Parathyroid adenoma (tissue), 2 donors: ENCODE data around the gene COX4I2.

Source experiments
- H2AFZ ChIP-seq: fragments of 300-600 bp; sonication (generic); one replicate; pipeline ENCODE4 v1.7.0; 2017; ENCODE audit warnings: antibody characterized with exemption, mild to moderate bottlenecking
- H3K27ac ChIP-seq: fragments of 300-600 bp; sonication (generic); one replicate; pipeline ENCODE4 v1.7.0; 2017
- H3K27me3 ChIP-seq: fragments of 300-600 bp; sonication (generic); one replicate; pipeline ENCODE4 v1.7.0; 2017; ENCODE audit warnings: low read length; ENCODE audit not compliant: control insufficient read depth, insufficient read depth
- H3K36me3 ChIP-seq: fragments of 300-600 bp; sonication (generic); one replicate; pipeline ENCODE4 v1.7.0; 2017; ENCODE audit warnings: low read length; ENCODE audit not compliant: control insufficient read depth, insufficient read depth
- H3K4me1 ChIP-seq: fragments of 300-600 bp; sonication (generic); one replicate; pipeline ENCODE4 v1.7.0; 2017; ENCODE audit warnings: control low read depth
- H3K4me2 ChIP-seq: fragments of 300-600 bp; sonication (generic); one replicate; pipeline ENCODE4 v1.7.0; 2017; ENCODE audit warnings: low read length
- H3K4me3 ChIP-seq: fragments of 300-600 bp; sonication (generic); one replicate; pipeline ENCODE4 v1.7.0; 2017; ENCODE audit warnings: low read depth, low read length
- H3K79me2 ChIP-seq: fragments of 300-600 bp; sonication (generic); one replicate; pipeline ENCODE4 v1.7.0; 2017; ENCODE audit warnings: control low read depth
- H3K9ac ChIP-seq: fragments of 300-600 bp; sonication (generic); one replicate; pipeline ENCODE4 v1.7.0; 2017; ENCODE audit warnings: mild to moderate bottlenecking
- H3K9me3 ChIP-seq: fragments of 300-600 bp; sonication (generic); one replicate; pipeline ENCODE4 v1.7.0; 2017; ENCODE audit warnings: low read length; ENCODE audit not compliant: control insufficient read depth
- TF ChIP-seq, protein P1 (sequence below): fragments of 300-600 bp; sonication (generic); IDR thresholded peaks from one replicate; pipeline ENCODE4 v1.7.0; 2017; ENCODE audit warnings: antibody characterized with exemption, mild to moderate bottlenecking
- donor health status: primary hyperparathyroidism.

The COX4I2 gene

DNA sequence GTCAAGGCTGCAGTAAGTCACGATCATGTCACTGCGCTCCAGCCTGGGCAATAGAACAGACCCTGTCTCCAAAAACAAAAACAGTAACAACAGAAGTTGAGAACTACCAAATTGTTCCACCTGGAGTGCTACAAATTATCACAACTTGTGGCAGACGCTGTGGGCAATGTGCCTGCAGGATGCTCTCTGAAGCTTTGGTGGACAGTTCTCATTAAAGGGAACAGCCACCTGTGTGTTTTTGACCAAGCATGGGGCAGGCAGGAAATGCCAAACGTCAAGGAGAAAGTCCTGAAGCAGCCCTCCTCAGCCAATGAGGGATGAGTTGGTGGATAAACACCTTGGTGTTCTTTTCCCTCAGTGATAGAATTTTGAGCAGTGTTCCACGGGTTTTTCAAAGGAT is 15.8 kb downstream of the COX4I2 start:
- H3K9me3 ChIP-seq: no peaks in the 10 kb centered on the region
- no peak overlapping the region for H2AFZ ChIP-seq
- H3K79me2 ChIP-seq: no peaks in the 10 kb centered on the region
- no peaks in the 10 kb centered on the region for H3K27me3 ChIP-seq
- no peak overlapping the region for H3K4me2 ChIP-seq
- no peak overlapping the region for H3K9ac ChIP-seq
- no peaks in the 10 kb centered on the region for H3K4me1 ChIP-seq
- no peaks in the 10 kb centered on the region for H3K36me3 ChIP-seq
- TF ChIP-seq, protein P1, sequence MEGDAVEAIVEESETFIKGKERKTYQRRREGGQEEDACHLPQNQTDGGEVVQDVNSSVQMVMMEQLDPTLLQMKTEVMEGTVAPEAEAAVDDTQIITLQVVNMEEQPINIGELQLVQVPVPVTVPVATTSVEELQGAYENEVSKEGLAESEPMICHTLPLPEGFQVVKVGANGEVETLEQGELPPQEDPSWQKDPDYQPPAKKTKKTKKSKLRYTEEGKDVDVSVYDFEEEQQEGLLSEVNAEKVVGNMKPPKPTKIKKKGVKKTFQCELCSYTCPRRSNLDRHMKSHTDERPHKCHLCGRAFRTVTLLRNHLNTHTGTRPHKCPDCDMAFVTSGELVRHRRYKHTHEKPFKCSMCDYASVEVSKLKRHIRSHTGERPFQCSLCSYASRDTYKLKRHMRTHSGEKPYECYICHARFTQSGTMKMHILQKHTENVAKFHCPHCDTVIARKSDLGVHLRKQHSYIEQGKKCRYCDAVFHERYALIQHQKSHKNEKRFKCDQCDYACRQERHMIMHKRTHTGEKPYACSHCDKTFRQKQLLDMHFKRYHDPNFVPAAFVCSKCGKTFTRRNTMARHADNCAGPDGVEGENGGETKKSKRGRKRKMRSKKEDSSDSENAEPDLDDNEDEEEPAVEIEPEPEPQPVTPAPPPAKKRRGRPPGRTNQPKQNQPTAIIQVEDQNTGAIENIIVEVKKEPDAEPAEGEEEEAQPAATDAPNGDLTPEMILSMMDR: no peak
- H3K4me3 ChIP-seq: no peak overlapping the region
- H3K27ac ChIP-seq: no peak overlapping the region

DNA sequence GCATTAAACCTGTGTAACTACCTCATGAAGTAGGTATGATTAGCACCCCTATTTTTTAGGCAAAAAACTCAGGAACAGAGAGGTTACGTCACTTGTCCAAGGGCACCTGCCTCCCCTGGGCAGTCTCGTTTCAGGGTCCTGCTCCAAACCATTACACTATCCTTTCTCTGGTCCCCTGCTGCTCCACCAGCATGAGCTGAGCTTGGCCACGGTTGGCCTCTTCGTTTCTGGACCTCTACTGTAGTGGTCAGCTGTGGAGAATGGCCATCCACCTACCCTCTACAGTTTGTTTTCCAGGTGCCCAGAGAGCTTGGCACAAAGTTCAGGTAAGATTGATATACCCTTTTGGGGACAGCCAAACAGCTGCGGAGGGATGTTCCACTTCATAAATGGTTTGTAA is 16.8 kb downstream of the COX4I2 start:
- TF ChIP-seq, protein P1: no peak

GRCh38 chr20:31661625-31662371 is 24.1 kb downstream of the COX4I2 start:
- Histone ChIP-seq H3K4me1 (no peaks in the 10 kb centered on the region), H3K36me3 (no peaks in the 10 kb centered on the region), H3K9me3 (no peaks in the 10 kb centered on the region), H3K27ac (no peak overlapping the region), H3K27me3 (no peaks in the 10 kb centered on the region), H3K4me3 (no peak overlapping the region), H3K4me2 (peak overlapping the region; percentile 61), H2AFZ (peak overlapping the region; percentile 94), H3K9ac (no peak overlapping the region), H3K79me2 (no peaks in the 10 kb centered on the region)
- TF ChIP-seq, protein P1: peak; percentile 73

More for the DNA sequence above, 16.8 kb downstream of the COX4I2 start:
- Histone ChIP-seq H3K9ac (no peak overlapping the region), H3K4me1 (no peaks in the 10 kb centered on the region), H3K79me2 (no peaks in the 10 kb centered on the region), H3K4me3 (no peak overlapping the region), H3K9me3 (no peaks in the 10 kb centered on the region), H3K27ac (no peak overlapping the region), H3K4me2 (no peak overlapping the region), H2AFZ (no peak overlapping the region), H3K27me3 (no peaks in the 10 kb centered on the region), H3K36me3 (no peaks in the 10 kb centered on the region)

DNA sequence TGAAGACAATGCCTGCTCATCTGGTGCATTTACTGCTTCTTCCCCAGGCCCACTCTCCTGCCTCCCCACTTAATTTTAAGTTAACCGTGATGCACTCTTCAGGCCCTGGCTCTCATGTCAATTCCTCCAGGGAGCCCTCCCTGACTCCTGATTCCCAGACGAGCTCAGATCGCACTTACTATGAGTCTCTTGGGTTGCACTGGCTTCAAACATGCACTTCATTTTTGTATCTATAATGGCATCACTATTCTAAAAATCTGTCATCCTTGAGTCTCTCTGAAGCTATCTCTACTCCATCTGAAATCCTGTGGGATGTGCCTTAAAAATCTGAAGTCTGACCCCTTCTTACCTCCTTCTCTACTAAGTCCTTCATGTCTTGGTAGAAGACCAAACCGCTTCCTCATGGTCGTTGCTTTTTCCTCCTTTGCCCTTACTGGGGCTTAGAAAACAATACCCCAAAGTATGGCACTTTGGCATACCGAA is 24.7 kb downstream of the COX4I2 start:
- Histone ChIP-seq H3K79me2 (no peaks in the 10 kb centered on the region), H3K4me1 (no peaks in the 10 kb centered on the region), H2AFZ (no peak overlapping the region), H3K9ac (no peak overlapping the region), H3K9me3 (no peaks in the 10 kb centered on the region), H3K36me3 (no peaks in the 10 kb centered on the region), H3K27ac (no peak overlapping the region), H3K27me3 (no peaks in the 10 kb centered on the region), H3K4me2 (no peak overlapping the region), H3K4me3 (no peak overlapping the region)
- TF ChIP-seq, protein P1: no peak

DNA sequence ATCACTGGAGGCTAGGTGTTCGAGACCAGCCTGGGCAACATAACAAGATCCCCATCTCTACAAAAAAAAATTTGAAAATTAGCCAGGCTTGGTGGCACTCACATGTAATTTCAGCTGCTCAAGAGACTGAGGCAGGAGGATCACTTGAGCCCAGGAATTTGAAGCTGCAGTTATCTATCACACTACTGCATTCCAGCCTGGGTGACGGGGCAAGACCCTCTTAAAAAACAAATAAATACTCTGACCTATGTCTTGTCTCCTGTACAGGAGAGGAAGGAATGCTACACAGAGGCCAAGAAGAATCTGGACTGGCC is 25.8 kb downstream of the COX4I2 start:
- no peak overlapping the region for H3K4me2 ChIP-seq
- TF ChIP-seq, protein P1: no peak
- H3K27me3 ChIP-seq: no peaks in the 10 kb centered on the region
- no peaks in the 10 kb centered on the region for H3K79me2 ChIP-seq
- no peak overlapping the region for H3K27ac ChIP-seq
- no peak overlapping the region for H3K9ac ChIP-seq
- H3K9me3 ChIP-seq: no peaks in the 10 kb centered on the region
- no peak overlapping the region for H2AFZ ChIP-seq
- no peaks in the 10 kb centered on the region for H3K36me3 ChIP-seq
- no peaks in the 10 kb centered on the region for H3K4me1 ChIP-seq
- no peak overlapping the region for H3K4me3 ChIP-seq
